ENCODE data around the gene GSK3B.
"Not testable (repeated sequence)": the region's sequence is repeated elsewhere in the genome, so short reads cannot be mapped to it uniquely, and the experiment has no call there.

Gene GSK3B

DNA sequence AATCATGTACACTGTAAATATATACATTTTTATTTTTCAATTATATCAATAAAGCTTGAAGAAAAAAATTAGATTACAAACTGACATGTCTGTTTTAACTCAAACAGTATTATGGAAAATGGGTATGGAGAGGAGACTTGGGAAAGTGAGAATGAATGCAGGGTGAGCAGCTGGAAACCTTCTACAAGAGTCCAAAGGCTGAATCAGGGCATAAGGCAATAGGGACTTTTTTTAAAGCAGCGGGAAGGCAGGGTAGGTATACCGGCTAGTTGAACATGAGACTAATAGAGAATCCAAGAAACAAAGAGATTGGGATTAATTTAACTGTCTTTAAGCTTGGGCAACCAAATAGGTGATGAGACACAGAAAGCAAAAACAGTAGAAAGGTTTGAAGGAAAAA, 167.1 kb downstream of the GSK3B start:
- no peak for DNase-seq

DNA sequence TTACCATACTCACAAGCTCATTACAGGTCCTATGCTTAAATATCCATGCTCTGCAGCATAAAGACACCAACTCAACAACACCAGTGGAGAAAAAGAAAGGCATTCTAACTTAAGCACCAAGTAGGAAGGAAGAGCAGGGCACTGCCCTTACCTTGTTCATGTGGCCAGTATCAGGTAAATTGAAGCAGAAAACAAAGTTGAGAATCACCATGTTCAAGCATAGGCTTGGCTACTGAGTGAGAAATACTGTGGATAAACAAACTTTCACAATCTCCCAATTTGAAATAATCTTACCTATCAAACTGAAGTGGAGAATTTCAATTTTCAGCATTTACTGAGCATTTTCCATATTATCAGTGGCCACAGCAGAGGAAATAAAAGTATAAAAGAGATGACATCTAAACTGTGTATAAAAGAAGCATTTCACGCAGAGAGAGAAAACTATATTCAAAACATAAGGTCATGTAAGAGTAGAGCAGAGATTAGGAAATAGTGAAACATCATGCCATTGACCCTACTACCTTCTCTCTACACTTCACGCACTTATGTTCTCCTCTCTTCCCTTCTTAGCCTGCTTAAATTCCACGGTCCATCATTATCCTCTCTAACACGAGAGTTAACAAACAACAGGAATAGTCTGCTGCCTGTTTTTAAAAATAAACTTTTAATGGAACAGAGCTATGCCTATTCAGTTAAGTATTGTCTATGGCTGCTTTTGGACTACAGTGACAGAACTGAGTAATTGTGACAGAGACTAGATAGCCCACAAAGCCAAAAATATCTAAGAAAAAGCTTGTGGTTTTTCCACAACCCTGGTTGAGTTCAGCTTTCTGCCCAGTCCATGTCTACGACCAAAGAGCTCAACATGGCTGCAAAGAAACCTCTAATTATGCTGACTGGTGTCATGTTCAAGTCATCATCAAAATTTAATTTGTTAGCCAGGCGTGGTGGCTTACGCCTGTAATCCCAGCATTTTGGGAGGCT, 169.8 kb downstream of the GSK3B start:
- no peak for DNase-seq

DNA sequence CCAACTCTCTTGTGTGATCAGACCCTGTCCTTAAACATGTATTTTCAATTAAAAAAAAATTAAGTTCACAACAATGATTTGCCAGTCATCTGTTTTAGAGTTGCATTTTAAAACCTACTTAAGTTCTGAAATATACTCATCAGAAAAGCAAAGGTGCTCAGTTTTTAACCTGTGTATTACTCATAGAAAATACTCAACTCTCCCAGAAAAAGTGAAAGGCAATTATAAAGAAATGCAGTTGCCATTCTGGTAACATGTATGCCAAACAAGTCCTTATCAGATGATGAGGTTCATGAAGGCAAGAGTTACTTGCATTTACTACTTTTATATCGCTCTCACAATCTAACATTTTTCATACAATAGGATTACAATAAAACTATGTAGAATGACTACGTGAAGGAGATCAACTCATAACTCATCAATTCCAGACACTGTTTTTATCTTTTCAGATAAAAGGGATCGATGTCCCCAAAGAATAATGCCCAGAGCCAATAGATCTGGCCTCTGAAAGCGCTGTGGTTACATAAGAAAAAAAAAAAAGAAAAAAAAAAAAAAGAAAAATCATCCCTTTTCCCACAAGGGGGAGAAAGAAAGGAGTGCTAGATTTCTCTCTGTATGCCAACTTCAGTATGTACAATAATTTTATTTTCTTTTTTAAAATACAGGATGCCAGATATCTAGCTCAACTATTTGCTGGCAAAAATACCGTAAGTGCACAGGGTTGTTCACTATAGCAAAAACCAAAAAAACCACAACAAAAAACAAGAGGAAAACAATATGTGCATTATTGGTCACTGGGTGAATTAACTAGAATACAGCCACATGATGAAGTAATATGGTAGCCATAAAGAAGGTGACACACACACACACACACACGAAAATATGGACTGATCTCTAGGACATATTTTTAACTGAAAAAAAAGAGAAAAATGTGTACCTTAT, 175.0 kb downstream of the GSK3B start:
- DNase-seq, result no peak

DNA sequence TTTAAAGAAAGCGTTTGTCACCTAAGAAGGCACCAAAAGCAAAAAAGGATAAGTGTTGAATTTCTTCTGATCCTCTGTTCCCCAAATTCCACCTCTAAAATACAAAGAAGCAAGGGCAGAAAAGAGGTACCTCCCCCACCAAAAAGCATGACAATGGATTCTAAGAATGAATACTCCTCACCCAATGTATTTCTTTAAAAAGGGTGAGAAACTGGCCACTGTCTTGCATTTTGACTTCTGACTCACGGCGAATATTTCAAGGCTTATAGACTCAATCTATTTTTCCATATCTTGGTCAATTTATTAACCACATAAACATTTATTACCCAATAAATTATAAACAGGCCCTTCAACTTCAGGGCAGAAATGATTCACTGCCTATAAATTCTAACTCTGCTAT, 181.2 kb downstream of the GSK3B start:
- no peak for DNase-seq

DNA sequence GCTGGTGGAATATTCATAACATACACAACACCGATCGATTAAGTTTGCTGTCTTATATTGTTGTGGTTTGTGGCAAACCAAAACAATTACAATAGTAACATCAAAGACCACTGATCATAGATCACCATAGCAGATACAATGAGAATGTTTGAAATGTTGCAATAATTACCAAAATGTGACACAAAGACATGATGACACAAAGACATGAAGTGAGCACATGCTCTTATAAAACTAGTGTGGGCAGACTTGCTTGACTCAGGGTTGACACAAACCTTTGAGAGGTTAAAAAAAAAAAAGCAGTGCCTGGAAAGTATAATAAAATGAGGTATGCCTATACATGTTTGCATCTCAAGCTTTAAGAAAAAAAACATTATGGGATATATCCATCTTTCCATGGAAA, 182.0 kb downstream of the GSK3B start:
- DNase-seq, result no peak

DNA sequence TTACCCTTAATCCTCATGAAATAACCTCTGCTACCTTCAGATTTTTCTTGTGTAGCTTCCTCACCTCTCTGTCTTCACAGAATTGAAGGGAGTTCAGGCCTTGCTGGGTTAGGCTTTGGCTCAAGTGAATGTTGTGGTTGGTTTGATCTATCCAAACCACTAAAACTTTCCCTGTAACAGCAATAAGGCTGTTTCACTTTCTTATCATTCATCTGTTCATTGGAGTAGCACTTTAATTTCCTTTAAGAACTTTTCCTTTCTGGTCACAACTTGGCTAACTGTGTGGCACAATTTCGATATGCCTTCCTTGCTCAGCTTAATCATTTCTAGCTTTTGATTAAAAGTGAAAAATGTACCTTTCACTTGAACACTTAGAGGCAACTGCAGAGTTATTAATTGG, 182.5 kb downstream of the GSK3B start:
- no peak for DNase-seq

DNA sequence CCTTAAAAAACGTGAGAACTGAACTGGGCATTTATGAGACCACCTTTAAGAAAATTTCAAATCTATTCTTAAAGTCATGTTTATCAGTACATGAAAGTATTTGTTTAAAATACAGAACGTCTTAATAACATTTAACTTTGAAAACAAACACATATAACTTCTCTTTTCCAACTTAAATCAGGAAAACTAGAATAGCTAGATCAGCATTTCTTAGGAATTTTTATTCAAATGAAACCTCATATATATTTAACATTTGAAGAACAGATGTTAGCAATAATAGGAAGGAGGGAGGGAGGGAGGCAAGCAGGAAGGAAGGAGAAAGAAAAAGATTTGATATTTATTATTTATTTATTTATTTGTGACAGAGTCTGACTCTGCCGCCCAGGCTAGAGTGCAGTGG, 192.2 kb downstream of the GSK3B start:
- DNase-seq, result no peak

DNA sequence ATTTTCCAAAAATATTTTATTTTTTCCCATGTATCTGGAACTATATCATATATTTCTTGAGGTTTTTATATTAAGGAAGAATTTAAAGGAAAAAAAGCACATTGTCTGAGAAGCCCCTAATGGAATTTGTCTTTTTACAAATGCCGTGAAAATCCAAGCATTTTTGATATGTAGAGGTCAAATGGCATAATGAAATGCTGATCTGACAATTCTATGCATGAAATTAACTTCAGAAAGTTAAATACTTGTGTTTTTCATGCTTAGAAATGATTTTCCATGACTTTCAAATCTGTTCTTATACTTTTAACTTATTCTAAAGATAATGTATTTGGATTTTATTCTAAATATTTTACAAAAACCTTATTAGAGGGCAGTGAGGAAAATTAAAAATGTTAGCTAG, 193.1 kb downstream of the GSK3B start:
- no peak for DNase-seq

DNA sequence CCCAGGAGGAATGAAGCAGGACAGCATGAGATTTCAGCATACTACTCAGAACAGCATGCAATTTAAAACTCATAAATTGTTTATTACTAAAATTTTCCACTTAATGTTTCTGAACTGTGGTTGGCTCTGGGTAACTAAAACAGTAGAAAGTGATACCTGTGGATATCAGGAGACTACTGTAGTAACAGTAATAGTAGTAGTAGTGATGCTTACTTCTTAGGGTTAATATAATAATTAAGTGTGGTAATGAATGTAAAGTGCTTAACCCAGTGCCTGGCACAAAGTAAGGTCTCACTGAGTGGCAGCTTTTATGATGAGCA, 195.1 kb downstream of the GSK3B start:
- no peak for DNase-seq

DNA sequence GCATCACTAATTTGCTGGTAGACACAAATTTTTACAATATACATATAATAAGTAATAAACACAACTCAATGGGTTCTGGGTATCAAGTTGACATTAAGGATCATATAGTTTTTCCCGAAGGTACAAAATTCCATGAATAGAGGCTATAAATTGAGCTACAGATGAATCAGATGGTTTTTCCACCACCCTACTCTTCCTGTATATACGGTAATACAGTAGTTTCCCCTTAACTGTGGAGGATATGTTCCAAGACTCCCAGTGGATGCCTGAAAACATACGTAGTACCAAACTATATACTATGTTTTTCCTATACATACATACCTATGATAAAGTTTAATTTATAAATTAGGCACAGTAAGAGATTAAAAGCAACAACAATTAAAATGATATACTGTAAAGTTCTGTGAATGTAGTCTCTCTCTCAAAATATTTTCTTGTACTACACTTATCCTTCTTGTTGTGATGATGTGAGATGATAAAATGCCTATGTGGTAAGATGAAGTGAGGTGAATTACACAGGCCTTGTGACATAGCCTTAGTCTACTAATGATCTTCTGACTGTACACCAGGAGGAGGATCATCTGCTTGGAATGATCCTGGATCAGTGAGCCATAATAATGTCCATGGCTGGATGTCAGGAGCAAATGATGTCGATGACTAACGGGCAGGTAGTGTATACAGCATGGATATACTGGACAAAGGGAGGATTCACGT, 195.6 kb downstream of the GSK3B start:
- no peak for DNase-seq

DNA sequence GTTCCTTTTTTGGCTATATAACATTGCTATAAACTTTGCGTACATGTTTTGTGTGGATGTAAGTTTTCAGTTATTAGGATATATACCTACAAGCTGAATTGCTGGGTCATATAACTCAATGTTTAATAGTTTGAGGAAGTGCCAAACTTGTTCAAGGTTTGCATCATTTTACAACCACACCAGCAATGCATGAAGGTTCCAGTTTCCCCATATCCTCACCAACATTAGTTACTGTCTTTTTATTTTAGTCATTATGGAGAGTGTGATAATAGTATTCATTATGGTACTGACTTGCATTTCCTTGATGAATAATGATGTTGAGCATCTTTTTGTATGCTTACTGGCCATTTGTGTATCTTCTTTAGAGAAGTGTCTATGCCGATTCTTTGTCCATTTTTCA, 200.1 kb downstream of the GSK3B start:
- DNase-seq, result no peak

DNA sequence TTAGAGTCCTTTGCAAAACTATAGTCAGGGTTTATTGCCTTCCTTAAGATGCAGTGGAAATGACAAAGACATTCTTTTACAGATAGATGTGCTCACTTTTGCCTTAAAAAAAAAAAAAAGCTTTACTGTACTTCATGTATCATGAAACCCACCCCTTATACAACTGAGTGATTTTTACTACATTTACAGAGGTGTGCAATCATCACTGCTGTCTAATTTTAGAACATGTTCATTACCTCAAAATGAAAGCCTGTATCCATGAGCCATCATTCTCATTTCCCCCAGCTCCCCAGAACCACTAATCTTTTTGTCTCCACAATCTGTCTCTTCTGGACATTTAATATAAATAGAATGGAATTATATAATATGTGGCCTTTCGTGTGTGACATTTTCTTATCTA, 200.5 kb downstream of the GSK3B start:
- DNase-seq, result no peak

DNA sequence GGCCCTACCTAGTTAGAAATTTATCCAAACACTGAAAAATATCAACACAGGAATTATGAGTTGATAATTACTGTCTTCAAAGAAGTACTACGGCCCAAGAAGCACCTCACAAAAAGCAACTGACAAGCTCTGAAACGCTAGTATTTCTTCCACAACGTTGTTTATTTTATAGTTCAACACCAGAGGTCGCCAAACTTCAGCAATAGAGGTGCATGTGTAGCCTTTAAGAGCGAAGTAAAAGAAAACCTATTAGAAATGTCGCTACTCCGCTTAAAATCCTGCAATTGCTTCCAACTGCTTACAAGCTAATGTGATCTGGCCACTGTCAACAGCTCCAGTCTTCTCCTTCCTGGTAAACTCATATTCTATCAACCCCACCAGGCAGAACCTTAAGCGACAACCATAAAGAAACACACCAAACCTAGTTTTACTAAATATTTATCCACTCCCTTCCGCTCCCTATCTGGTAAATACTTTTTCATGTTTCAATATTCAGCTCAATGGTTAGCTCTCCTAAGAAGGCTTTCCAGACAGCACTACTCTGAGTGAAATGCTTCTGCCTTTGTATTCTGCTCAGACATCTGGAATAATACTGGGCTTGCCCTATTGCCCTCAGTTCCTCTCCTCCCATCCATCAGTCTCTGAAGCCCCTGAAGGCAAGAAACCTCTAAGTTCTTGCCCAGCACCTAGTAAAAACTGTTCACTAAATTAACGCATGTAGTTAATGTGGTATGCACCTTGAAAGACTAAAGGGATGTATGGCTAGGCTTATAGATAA, 202.1 kb downstream of the GSK3B start:
- peak; percentile 24 for DNase-seq

DNA sequence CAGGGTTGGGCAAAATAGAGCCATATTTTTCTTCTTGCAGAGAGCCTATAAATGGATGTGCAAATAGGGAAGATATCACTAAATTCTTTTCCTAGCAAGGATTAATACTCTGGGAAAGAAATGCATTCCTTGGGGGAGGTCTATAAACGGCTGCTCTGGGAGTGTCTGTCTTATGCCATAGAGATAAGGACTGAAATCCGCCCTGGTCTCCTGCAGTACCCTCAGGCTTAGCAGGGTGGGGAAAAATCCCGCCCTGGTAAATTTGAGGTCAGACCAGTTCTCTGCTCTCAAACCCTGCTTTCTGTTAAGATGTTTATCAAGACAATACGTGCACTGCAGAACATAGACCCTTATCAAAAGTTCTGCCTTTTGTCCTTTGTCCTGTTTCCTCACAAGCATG, 205.6 kb downstream of the GSK3B start:
- DNase-seq, result not testable (repeated sequence)

DNA sequence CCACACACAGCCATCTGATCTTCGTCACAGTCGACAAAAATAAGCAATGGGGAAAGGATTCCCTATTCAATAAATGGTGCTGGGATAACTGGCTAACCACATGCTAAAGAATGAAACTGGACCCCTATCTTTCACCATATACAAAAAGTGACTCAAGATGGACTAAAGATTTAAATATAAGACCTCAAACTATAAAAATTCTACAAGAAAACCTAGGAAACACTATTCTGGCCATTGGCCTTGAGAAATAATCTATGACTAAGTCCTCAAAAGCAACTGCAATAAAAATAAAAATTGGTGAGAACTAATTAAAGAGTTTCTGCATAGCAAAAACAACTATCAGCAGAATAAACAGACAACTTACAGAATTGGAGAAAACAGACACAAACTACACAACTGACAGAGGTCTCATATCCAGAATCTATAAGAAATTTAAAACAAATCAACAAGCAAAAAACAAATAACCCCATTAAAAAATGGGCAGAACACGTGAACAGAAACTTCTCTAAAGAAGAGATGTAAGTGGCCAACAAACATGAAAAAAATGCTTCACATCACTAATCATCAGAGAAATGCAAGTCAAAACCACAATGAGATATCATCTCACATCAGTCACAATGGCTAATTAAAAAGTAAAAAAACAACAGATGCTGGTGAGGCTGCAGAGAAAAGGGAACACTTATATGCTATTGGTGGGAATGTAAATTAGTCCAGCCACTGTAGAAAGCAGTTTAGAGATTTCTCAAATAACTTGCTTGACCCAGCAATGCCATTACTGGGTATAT, 208.3 kb downstream of the GSK3B start:
- no peak for DNase-seq

DNA sequence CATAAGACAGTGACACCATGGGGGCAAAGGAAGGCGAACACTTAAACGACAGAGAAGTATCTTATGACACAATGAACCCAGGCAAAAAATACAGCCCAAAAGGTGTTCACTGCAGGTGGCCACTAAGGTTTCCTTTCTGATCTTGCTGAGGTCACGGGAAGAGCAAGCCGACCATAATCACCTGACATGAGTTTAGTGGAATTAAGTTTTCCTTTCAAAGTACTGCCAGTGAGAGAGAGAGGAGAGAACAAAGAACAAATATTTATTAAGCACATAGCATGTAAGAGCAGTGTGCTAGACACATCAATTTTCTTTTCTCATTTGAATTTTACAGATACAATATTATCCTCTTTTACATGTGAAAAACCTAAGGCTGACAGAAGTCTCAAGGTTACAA, 210.1 kb downstream of the GSK3B start:
- DNase-seq, result no peak

DNA sequence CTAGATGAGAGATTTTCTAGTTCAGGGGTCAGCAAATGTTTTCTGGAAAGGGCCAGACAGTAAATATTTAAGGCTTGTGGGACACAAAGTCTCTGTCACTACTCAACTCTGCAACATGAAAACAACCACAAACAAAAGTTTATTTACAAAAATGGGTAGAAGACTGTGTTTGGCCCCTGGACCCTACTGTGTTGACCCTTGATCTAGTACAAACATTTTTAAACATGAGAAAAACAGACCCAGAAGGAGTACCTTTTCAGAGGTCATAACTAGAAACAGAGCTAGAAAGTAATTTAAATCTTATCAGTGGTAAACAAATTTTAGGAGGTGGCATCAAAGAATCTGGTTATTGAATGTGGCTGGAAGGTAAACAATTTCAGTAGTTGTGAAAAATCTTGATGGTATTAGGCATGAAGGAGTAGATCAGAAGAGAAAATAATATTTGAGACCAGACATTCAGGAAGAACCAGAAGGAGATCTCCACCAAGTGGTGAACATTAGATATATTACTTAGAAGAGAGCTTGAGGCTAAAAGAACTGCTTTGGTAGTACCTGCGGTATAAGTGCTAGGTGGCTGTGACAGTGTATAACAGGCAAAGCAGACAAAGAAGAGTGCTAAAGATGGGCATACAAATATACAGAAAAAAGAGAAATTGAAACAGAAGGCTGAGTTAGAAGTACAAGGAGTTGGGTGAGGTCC, 210.6 kb downstream of the GSK3B start:
- DNase-seq, result no peak

DNA sequence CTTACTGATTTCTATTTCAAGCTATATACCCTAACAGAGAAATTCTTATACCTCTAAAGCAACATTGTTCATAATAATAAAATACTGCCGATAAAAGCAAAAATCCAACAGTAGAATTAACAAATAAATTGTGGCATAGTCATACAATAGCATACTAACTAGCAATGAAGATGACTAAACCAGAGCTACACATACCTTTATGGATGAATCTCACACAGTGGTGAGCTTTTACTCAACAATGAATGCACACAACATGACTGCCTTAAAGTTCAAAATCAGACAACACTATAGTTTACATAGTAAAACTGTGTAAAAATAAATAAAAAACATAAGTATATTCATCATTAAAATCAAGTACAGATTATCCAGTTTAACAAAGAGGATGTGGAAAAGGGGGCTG, 213.3 kb downstream of the GSK3B start:
- DNase-seq, result no peak

DNA sequence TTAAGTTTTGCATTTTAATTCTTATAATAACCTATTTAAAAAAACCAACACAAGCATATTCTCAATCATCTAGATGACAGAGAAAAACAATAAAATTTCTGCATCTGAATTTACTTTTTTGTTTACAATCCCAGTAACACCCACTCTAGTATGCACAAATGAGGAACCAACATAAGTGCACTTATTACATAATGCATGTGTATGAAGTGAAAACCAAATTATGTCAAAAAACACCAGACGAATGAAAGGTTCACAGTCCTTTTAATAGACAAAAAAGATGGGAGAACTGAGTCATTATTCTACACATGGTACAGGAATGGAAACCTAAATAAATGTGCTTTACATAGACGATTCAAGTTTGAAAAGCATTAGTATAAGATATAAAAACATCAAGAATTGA, 220.6 kb downstream of the GSK3B start:
- no peak for DNase-seq

DNA sequence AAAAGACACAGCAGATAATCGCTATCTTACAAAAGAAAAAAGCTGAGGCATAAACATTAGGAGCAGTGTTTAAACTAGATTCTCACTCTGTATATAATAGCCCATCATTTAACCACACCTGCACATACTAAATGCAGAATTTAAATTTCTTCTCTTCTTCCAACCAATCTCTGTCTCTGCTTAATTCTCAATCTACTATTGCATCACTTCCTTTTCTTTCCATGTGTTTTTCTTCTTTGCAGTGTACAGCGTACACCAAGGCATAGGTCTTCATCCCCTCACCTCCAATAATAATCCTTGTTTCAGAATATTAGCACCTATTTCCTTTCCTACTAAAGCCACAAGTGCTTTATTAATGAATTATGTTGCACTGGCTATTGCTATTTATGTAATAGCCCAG, 221.5 kb downstream of the GSK3B start:
- no peak for DNase-seq

DNA sequence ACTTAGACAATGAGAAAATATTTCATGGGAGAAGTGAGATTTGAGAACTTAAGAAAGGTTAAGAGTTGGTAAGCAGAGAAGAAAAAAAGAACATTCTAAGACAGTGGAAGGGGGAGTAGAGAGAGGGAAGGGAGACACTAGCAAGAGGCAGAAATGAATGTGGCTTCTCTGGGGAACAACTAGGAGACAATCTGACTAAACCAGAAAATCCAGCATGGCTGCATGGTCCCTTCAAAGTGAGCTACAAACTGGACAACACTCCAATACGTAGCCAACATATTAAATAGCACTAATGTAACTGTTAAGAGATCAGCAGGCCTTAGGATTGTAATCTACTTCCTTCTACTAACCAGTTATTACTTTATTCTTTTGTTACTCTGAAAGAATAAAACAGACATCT, 222.7 kb downstream of the GSK3B start:
- no peak for DNase-seq
